AG10803 (cell line): ENCODE data around the gene ADGRG2.
"Not testable (repeated sequence)": the region's sequence is repeated elsewhere in the genome, so short reads cannot be mapped to it uniquely, and the experiment has no call there.

Source experiments
- DNase-seq: peaks from one replicate; pipeline ENCODE4 v3.0.0; 2010; ENCODE audit warnings: low read depth
- H3K4me3 ChIP-seq: 2 replicates; pipeline ENCODE4 v1.5.1; 2011; ENCODE audit warnings: mild to moderate bottlenecking, low read length, control low read depth
- TF ChIP-seq, protein P1 (sequence below): conservative IDR thresholded peaks from 2 replicates; pipeline ENCODE4 v1.5.1; 2011; ENCODE audit warnings: mild to moderate bottlenecking, low read length, control low read depth, inconsistent platforms

ADGRG2 gene

DNA sequence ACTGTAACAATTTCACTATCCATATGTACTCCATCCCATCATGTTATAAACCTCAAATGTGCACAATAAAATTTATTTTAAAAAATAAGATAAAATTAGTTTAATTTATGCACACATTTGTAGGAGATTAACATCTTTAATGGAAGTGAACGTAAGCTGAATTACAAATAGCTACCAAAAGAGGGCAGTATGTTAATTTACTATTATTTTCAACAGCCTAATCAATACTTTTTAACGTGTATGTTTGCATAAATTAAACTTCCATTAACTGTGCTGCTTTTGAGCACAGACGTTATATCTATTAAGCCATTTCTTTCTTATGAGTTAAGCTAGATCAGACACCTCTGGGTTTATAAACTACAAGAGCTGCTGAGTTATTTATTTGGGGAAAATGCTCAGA, 81.9 kb downstream of the ADGRG2 start:
- TF ChIP-seq, protein P1, sequence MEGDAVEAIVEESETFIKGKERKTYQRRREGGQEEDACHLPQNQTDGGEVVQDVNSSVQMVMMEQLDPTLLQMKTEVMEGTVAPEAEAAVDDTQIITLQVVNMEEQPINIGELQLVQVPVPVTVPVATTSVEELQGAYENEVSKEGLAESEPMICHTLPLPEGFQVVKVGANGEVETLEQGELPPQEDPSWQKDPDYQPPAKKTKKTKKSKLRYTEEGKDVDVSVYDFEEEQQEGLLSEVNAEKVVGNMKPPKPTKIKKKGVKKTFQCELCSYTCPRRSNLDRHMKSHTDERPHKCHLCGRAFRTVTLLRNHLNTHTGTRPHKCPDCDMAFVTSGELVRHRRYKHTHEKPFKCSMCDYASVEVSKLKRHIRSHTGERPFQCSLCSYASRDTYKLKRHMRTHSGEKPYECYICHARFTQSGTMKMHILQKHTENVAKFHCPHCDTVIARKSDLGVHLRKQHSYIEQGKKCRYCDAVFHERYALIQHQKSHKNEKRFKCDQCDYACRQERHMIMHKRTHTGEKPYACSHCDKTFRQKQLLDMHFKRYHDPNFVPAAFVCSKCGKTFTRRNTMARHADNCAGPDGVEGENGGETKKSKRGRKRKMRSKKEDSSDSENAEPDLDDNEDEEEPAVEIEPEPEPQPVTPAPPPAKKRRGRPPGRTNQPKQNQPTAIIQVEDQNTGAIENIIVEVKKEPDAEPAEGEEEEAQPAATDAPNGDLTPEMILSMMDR: peak; percentile 30
- DNase-seq: no peak
- no peak overlapping the region for H3K4me3 ChIP-seq

DNA sequence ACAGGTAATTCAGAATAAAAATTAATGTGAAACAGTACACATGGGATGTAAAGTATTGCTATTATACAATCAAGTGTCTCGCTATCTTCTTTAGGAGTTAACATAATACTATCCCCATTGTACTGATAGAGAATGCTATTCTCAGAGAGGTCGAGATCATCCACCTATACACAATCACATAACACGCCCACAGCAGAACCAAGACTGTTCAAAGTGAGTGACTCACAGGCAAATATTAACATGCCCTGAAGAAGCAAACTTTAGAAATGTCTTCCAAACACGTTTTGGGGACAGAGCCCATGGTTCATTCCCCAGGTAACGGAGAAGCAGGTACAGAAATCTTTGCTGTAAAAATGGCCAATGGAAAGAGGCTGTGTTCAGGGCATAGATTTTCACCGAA, 88.2 kb downstream of the ADGRG2 start:
- no peak for DNase-seq
- TF ChIP-seq, protein P1: no peak
- no peak overlapping the region for H3K4me3 ChIP-seq

DNA sequence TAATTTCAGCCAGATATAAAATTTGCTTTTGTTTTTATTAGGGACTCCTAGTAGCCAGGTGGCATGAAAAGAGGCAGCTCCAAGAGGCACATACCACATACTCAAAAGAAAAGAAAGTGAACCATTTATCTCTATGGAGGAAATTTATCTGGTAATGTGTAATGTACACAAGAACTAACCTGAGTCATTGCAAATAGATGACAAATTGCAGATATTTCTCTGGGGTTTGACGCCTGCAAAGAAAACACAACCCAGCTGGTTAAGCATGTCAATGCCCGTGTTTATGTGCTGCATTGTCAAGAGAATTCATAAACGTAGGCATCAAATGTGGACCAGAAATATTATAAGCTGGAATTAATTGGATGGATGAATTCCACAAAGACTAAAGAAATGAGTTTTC, 91.5 kb downstream of the ADGRG2 start:
- no peak for DNase-seq
- H3K4me3 ChIP-seq: no peak overlapping the region
- TF ChIP-seq, protein P1: no peak

DNA sequence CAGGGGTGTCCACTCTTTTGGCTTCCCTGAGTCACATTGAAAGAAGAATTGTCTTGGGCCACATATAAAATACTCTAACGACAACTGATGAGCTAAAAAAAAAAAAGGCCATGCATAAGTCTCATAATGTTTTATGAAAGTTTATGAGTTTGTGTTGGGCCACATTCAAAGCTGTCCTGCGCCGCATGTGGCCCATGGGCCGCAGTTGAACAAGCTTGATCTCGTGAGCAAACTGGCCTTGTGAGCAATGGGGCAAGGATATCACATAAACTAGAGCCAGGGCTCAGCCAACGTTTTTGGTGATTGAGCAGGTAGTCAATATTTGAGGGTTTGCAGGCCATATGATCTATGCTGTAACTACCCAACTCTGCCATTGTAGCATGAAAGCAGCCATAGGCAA, 93.7 kb downstream of the ADGRG2 start:
- TF ChIP-seq, protein P1: no peak
- no peak overlapping the region for H3K4me3 ChIP-seq
- DNase-seq: no peak

DNA sequence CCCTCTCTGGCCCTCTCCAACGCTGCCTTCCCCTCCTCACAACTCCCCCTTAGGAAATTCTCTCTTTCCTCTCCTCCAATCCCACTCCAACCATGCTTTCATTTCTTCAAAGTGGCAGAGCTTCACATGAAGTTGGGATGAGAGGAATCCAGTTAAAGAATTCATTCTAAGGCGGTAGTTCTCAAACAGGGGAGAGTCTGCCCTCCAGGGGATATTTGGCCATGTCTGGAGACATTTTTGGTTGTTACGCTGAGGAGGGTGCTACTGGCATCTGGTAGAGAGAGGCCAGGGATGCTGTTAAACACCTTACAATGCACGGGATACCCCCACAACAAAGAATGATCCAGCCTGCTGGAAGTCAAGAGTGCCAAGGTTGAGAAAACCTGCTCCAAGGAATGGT, 97.9 kb downstream of the ADGRG2 start:
- no peak for DNase-seq
- no peak overlapping the region for H3K4me3 ChIP-seq
- TF ChIP-seq, protein P1: no peak

DNA sequence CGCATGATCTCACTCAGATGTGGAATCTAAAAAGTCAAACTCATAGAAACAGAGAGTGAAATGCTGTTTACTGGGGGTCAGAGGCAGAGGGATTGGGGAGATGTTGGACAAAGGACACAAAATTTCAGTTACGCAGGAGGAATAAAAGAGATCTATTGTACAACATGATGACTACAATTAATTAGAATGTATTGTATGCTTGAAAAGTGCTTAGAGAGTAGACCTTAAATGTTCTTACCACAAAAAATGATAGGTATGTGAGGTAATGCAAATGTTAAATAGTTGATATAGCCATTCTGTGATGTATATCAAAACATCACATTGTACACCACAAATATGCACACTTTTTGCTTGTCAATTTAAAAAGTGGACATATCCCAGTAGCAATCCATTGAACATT, 102.3 kb downstream of the ADGRG2 start:
- H3K4me3 ChIP-seq: no peak overlapping the region
- TF ChIP-seq, protein P1: no peak
- DNase-seq: no peak

DNA sequence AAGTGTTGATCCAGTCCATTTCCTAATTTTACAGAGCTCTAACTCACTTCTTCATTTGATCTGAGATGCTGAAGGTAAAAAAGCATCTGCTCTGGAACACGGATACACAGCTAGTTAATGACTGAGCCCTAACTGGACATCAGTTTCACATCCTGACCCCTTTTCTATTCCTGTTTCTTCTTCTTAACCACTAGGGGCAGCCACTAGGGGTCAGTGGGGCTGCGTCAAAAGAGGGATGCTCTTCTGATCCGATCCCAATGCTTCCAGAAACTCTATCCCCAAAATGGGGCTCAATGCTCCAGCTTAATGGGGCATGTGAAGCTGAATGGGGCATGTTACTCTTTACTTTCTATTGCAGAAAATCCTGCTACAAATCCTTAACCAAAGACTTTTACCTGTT, 105.0 kb downstream of the ADGRG2 start:
- TF ChIP-seq, protein P1: peak; percentile 56
- peak; percentile 8 for DNase-seq
- no peak overlapping the region for H3K4me3 ChIP-seq

DNA sequence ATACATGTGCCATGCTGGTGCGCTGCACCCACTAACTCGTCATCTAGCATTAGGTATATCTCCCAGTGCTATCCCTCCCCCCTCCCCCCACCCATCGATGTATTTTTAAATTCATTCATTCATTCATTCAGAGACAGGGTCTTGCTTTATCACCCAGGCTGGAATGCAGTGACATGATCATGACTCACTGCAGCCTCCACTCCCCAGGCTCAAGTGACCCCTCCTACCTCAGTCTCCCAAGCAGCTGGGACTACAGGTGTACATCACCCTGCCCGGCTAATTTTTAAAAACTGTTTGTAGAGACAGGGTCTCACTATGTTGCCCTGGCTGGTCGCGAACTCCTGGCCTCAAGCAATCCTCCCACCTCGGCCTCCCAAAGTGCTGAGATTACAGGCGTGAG, 105.7 kb downstream of the ADGRG2 start:
- H3K4me3 ChIP-seq, DNase-seq: not testable (repeated sequence)
